CD4-positive, alpha-beta T cell (primary cell): ENCODE results near the gene NUDT9. TPM values are rescaled to one million over a fixed set of nuclear protein-coding genes. Genes with fewer than 3 reads are reported as not detected.
"Not testable (repeated sequence)": the region's sequence is repeated elsewhere in the genome, so short reads cannot be mapped to it uniquely, and the experiment has no call there.

Experiments
- ATAC-seq: fragments of 200-7000 bp; cut with Tn5 transposase; one replicate; pipeline ENCODE4 v1.10.0; 2022; ENCODE audit warnings: mild to moderate bottlenecking; ENCODE audit not compliant: poor library complexity
- CTCF ChIA-PET: fragments of 350-600 bp; sonication (Branson Sonifier 250); formaldehyde crosslinking; loops from one replicate; lab custom pipeline; 2021; ENCODE audit warnings: antibody characterized with exemption, inconsistent platforms; lab: Charles Lee
- POLR2A ChIA-PET: fragments of 350-600 bp; sonication (Branson Sonifier 250); formaldehyde crosslinking; loops from one replicate; lab custom pipeline; 2021; ENCODE audit warnings: antibody characterized with exemption, inconsistent platforms; lab: Charles Lee
- DNase-seq, 14 experiments: peaks; one replicate each; pipeline ENCODE4 v3.0.0-alpha.2; 2013 to 2020; ENCODE audit warnings: mixed read lengths in 2 of 14
- H3K27ac ChIP-seq, 2 donors: one replicate each; pipeline versions ENCODE4 v1.5.1 to v1.7.0; 2013; ENCODE audit warnings: low read length in 2 of 2, low read depth in 1 of 2, mild to moderate bottlenecking in 1 of 2
- H3K27me3 ChIP-seq, 2 experiments: 1 replicate in 1 of 2; 2 replicates in 1 of 2; pipeline versions ENCODE4 v1.6.1 to v1.7.0; 2013; ENCODE audit warnings: low read length in 2 of 2, control low read depth in 1 of 2, mild to moderate bottlenecking in 1 of 2, moderate library complexity in 1 of 2; ENCODE audit not compliant: insufficient read depth in 2 of 2, control insufficient read depth in 1 of 2
- H3K36me3 ChIP-seq: one replicate; pipeline ENCODE4 v1.6.1; 2013; ENCODE audit warnings: low read length, control low read depth; ENCODE audit not compliant: insufficient read depth
- H3K4me1 ChIP-seq: one replicate; pipeline ENCODE4 v1.6.1; 2013; ENCODE audit warnings: low read length, control low read depth; ENCODE audit not compliant: insufficient read depth
- H3K4me3 ChIP-seq: one replicate; pipeline ENCODE4 v1.5.1; 2013; ENCODE audit warnings: mild to moderate bottlenecking, low read length, moderate library complexity
- H3K9me3 ChIP-seq, 2 experiments: 1 replicate in 1 of 2; 2 replicates in 1 of 2; pipeline versions ENCODE4 v1.6.1 to v1.7.0; 2013; ENCODE audit warnings: low read length in 2 of 2, mild to moderate bottlenecking in 2 of 2, control low read depth in 1 of 2, moderate library complexity in 1 of 2; ENCODE audit not compliant: control insufficient read depth in 1 of 2, insufficient read depth in 1 of 2
- H3K27ac Mint-ChIP-seq: one replicate; pipeline ENCODE4 v1.8.0; 2020; ENCODE audit warnings: mixed read lengths
- H3K27me3 Mint-ChIP-seq: one replicate; pipeline ENCODE4 v1.8.0; 2021; ENCODE audit warnings: mixed read lengths
- H3K36me3 Mint-ChIP-seq: one replicate; pipeline ENCODE4 v1.8.0; 2021; ENCODE audit warnings: low read depth, mixed read lengths
- H3K4me1 Mint-ChIP-seq: one replicate; pipeline ENCODE4 v1.8.0; 2021; ENCODE audit warnings: low read depth, mixed read lengths
- H3K4me3 Mint-ChIP-seq: one replicate; pipeline ENCODE4 v1.8.0; 2020; ENCODE audit warnings: mild to moderate bottlenecking, mixed read lengths
- H3K9me3 Mint-ChIP-seq: one replicate; pipeline ENCODE4 v1.8.0; 2020; ENCODE audit warnings: mixed read lengths
- intact Hi-C, 2 experiments: fragments of 100-400 bp; cut with DNase I in 1 of 2; cut with micrococcal nuclease in 1 of 2; formaldehyde crosslinking; loops; one replicate each; pipeline versions ENCODE4 v1.15.1 to v1.9.0; 2023 to 2025; cut with DNase I, micrococcal nuclease
- total RNA-seq, 174 experiments: library from RNA in 2 of 174; stranded (reverse) in 2 of 174; gene quantifications; one replicate each; pipeline ENCODE4 v1.2.3 and lab custom pipeline; 2021 to 2026
- TF ChIP-seq, protein P1 (sequence below): fragments of 200-600 bp; IDR thresholded peaks from one replicate; pipeline ENCODE4 v1.8.0; 2022; ENCODE audit warnings: antibody characterized with exemption, mild to moderate bottlenecking

The NUDT9 gene
- total RNA-seq, 2 experiments from 2014 or later, result 4.4 to 4.8 TPM

DNA sequence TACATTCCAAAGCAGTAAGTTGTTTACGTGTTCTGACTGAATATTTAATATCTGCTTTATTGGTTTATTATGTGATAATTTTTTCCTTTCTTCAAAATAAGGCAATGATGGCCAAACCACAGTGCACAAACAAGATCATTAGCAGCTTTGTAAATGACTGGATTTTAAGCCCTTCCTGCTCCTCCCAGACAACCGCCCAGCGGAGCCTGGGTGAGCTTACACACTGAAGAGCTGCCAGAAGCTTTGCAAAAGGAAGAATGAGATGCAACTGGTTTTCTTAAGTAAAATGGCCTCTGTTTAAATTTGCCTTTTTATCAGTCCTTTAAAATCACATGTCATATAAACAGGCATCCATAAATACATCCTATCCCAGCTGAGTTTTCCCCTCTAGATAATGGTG lies 54.6 kb downstream of the NUDT9 start:
- no peaks in the 10 kb centered on the region for H3K4me1 ChIP-seq
- Mint-ChIP-seq H3K36me3 (no peaks in the 10 kb centered on the region), H3K9me3 (no peaks in the 10 kb centered on the region), H3K4me3 (no peak overlapping the region), H3K27me3 (no peaks in the 10 kb centered on the region), H3K4me1 (no peaks in the 10 kb centered on the region), H3K27ac (no peak overlapping the region)
- H3K27ac ChIP-seq, result no peak overlapping the region
- no peak overlapping the region for H3K4me3 ChIP-seq
- ChIA-PET POLR2A (no interaction called here), CTCF (interaction anchor here (1.1 kb wide), 1 partner anchor 101 kb away, joined by 3 read pairs; no protein-coding TSS in a partner anchor)
- ATAC-seq, result no peak
- TF ChIP-seq, protein P1, sequence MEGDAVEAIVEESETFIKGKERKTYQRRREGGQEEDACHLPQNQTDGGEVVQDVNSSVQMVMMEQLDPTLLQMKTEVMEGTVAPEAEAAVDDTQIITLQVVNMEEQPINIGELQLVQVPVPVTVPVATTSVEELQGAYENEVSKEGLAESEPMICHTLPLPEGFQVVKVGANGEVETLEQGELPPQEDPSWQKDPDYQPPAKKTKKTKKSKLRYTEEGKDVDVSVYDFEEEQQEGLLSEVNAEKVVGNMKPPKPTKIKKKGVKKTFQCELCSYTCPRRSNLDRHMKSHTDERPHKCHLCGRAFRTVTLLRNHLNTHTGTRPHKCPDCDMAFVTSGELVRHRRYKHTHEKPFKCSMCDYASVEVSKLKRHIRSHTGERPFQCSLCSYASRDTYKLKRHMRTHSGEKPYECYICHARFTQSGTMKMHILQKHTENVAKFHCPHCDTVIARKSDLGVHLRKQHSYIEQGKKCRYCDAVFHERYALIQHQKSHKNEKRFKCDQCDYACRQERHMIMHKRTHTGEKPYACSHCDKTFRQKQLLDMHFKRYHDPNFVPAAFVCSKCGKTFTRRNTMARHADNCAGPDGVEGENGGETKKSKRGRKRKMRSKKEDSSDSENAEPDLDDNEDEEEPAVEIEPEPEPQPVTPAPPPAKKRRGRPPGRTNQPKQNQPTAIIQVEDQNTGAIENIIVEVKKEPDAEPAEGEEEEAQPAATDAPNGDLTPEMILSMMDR, result no peak
- DNase-seq, result no peak
- no peaks in the 10 kb centered on the region for H3K9me3 ChIP-seq
- H3K36me3 ChIP-seq, result no peaks in the 10 kb centered on the region
- H3K27me3 ChIP-seq, result no peaks in the 10 kb centered on the region
- intact Hi-C loops, result no loop called here

DNA sequence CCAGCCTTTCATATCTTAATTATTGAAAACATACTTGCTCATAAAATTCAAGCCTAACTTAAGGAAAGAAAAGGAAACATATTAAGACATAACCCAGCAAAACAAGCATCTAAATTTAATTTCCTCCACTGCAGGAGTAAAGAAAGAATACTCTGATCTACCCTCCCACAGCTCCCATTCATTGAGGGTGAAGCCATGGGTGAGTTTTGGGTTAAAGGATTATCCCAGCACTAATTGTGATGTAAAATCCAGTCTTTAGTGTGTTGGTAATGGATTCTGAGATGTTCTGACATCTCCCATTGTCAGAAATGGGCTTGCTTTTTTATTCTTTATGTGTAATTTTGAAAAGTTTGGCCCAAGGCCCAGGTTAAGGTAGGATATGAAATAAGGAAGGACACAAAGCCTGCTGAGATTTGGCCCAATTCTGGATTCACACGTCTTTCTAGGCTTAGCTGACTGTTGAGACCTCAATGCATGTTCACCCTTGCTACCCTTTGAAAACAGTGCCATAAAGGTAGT lies 56.4 kb downstream of the NUDT9 start:
- Mint-ChIP-seq H3K9me3 (no peaks in the 10 kb centered on the region), H3K4me3 (no peak overlapping the region), H3K27ac (no peak overlapping the region), H3K27me3 (no peaks in the 10 kb centered on the region), H3K4me1 (no peaks in the 10 kb centered on the region), H3K36me3 (no peaks in the 10 kb centered on the region)
- ATAC-seq (no peak), DNase-seq (no peak)
- H3K27ac ChIP-seq, result no peak overlapping the region
- intact Hi-C loops, result no loop called here
- no peaks in the 10 kb centered on the region for H3K9me3 ChIP-seq
- no peak overlapping the region for H3K4me3 ChIP-seq
- H3K4me1 ChIP-seq, result no peaks in the 10 kb centered on the region
- ChIA-PET POLR2A (no interaction called here), CTCF (no interaction called here)
- TF ChIP-seq, protein P1, result no peak
- H3K36me3 ChIP-seq, result no peaks in the 10 kb centered on the region
- H3K27me3 ChIP-seq, result no peaks in the 10 kb centered on the region

DNA sequence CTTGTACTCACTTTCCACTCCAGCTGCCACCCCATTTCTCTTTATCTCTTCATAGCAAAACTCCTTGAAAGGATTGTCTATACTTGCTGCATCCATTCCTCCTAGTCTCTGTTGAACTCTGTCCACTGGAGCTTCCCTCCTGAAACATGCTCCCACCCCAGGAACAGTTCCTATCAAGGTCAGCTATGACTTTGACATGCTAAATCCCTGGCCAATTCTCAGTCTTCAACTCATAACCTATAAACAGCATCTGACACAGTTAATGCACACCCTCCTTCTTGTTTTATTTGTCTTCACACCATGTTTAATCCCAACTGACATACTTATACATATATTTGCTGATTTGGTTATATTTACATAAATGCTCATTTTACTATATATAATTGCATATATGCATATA lies 59.0 kb downstream of the NUDT9 start:
- no peak overlapping the region for H3K27ac ChIP-seq
- Mint-ChIP-seq H3K4me1 (no peaks in the 10 kb centered on the region), H3K9me3 (peaks cover 3% of the 10 kb centered on the region), H3K4me3 (no peak overlapping the region), H3K36me3 (no peaks in the 10 kb centered on the region), H3K27me3 (no peaks in the 10 kb centered on the region), H3K27ac (no peak overlapping the region)
- no peak for DNase-seq
- TF ChIP-seq, protein P1, result no peak
- CTCF ChIA-PET, result no interaction called here
- intact Hi-C loops, result no loop called here
- no peaks in the 10 kb centered on the region for H3K9me3 ChIP-seq
- no peaks in the 10 kb centered on the region for H3K36me3 ChIP-seq
- ATAC-seq, result no peak
- POLR2A ChIA-PET, result no interaction called here
- H3K27me3 ChIP-seq, result no peaks in the 10 kb centered on the region
- no peak overlapping the region for H3K4me3 ChIP-seq
- no peaks in the 10 kb centered on the region for H3K4me1 ChIP-seq

DNA sequence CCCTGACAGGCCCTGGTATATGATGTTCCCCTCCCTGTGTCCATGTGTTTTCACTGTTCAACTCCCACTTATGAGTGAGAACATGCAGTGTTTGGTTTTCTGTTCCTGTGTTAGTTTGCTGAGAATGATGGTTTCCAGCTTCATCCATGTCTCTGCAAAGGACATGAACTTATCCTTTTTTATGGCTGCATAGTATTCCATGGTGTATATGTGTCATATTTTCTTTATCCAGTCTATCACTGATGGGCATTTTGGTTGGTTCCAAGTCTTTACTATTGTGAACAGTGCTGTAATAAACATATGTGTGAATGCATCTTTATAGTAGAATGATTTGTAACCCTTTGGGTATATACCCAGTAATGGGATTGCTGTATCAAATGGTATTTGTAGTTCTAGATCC lies 60.9 kb downstream of the NUDT9 start:
- ATAC-seq, intact Hi-C loops, H3K4me3 Mint-ChIP-seq, H3K9me3 ChIP-seq, H3K27me3 Mint-ChIP-seq, H3K36me3 Mint-ChIP-seq, DNase-seq, H3K27ac ChIP-seq, H3K27me3 ChIP-seq, H3K4me1 ChIP-seq, H3K9me3 Mint-ChIP-seq, H3K27ac Mint-ChIP-seq, CTCF ChIA-PET, H3K4me3 ChIP-seq, H3K36me3 ChIP-seq, POLR2A ChIA-PET, H3K4me1 Mint-ChIP-seq: not testable (repeated sequence)

DNA sequence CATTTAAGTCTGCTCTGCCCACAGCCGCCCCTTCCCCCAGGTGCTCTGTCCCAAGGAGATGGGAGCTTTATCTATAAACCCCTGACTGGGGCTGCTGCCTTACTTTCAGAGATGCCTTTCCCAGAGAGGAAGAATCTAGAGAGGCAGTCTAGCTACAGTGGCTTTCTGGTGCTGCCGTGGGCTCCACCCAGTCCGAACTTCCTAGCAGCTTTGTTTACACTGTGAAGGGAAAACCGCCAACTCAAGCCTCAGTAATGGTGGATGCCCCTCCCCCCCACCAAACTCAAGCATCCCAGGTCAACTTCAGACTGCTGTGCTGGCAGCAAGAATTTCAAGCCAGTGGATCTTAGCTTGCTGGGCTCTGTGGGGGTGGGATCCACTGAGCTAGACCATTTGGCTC lies 66.3 kb downstream of the NUDT9 start:
- H3K36me3 ChIP-seq, POLR2A ChIA-PET, H3K4me3 ChIP-seq, H3K36me3 Mint-ChIP-seq, H3K9me3 ChIP-seq, ATAC-seq, H3K4me1 ChIP-seq, intact Hi-C loops, H3K4me3 Mint-ChIP-seq, H3K27ac Mint-ChIP-seq, H3K9me3 Mint-ChIP-seq, DNase-seq, H3K27me3 ChIP-seq, CTCF ChIA-PET, H3K4me1 Mint-ChIP-seq, H3K27me3 Mint-ChIP-seq, H3K27ac ChIP-seq: not testable (repeated sequence)
